IMR-90 (cell line): ENCODE results near the gene RCCD1. TPM values are rescaled to one million over a fixed set of nuclear protein-coding genes. Genes with fewer than 3 reads are reported as not detected.

Experiments
- ATAC-seq: fragments of 200-7000 bp; cut with Tn5 transposase; 2 replicates; pipeline ENCODE4 v1.9.1; 2020; ENCODE audit warnings: low read depth, mild to moderate bottlenecking, moderate library complexity
- BruUV-seq: library from RNA; stranded (reverse); fragments of 400-500 nt; replicated peaks from 2 replicates; lab custom pipeline; 2021; lab: Mats Ljungman, UMichigan
- CTCF ChIA-PET: fragments of 300-600 bp; formaldehyde crosslinking; extraction: SDS; loops from one replicate; lab custom pipeline; 2021; ENCODE audit warnings: antibody characterized with exemption; lab: Yijun Ruan, JAX
- POLR2A ChIA-PET: fragments of 300-600 bp; sonication (Branson Sonifier 250); formaldehyde crosslinking; loops from one replicate; lab custom pipeline; 2022; ENCODE audit warnings: antibody characterized with exemption; ENCODE audit not compliant: unreplicated experiment; lab: Charles Lee
- DNase-seq: peaks from one replicate; pipeline ENCODE4 v3.0.0; 2013
- H2AFZ ChIP-seq: replicated peaks from 2 replicates; pipeline ENCODE3; 2013; ENCODE audit warnings: low read length, mild to moderate bottlenecking; ENCODE audit not compliant: poor library complexity
- H2AK5ac ChIP-seq: 2 replicates; pipeline ENCODE4 v1.6.1; 2013; ENCODE audit warnings: low read depth, low read length, inconsistent platforms
- H2AK9ac ChIP-seq: replicated peaks from 2 replicates; pipeline ENCODE3; 2013; ENCODE audit warnings: mild to moderate bottlenecking, low read depth, low read length, moderate library complexity; ENCODE audit not compliant: poor library complexity
- H2BK120ac ChIP-seq: 2 replicates; pipeline ENCODE4 v1.6.1; 2013; ENCODE audit warnings: low read depth, low read length, inconsistent platforms
- H2BK15ac ChIP-seq: 3 replicates; pipeline ENCODE4 v1.6.1; 2013; ENCODE audit warnings: low read depth, low read length, inconsistent platforms
- H2BK20ac ChIP-seq: 2 replicates; pipeline ENCODE4 v1.6.1; 2013; ENCODE audit warnings: low read depth, mild to moderate bottlenecking, inconsistent platforms, low read length, moderate library complexity
- H2BK5ac ChIP-seq: 2 replicates; pipeline ENCODE4 v1.6.1; 2013; ENCODE audit warnings: mild to moderate bottlenecking, low read depth, low read length, inconsistent platforms; ENCODE audit not compliant: poor library complexity, severe bottlenecking
- H3K14ac ChIP-seq: replicated peaks from 2 replicates; pipeline ENCODE4 v1.6.1; 2013; ENCODE audit warnings: low read depth, low read length, inconsistent platforms
- H3K18ac ChIP-seq: 2 replicates; pipeline ENCODE4 v1.6.1; 2013; ENCODE audit warnings: low read depth, low read length, control low read depth
- H3K23ac ChIP-seq: 2 replicates; pipeline ENCODE4 v1.6.1; 2013; ENCODE audit warnings: low read depth, low read length, inconsistent platforms
- H3K27ac ChIP-seq: 2 replicates; pipeline ENCODE4 v1.5.1; 2013; ENCODE audit warnings: mild to moderate bottlenecking, control low read depth, low read length; ENCODE audit not compliant: insufficient read depth
- H3K27me3 ChIP-seq: 2 replicates; pipeline ENCODE4 v1.6.1; 2013; ENCODE audit warnings: low read length; ENCODE audit not compliant: control insufficient read depth, insufficient read depth
- H3K36me3 ChIP-seq: 2 replicates; pipeline ENCODE4 v1.6.1; 2013; ENCODE audit warnings: low read length, mixed read lengths; ENCODE audit not compliant: control insufficient read depth, insufficient read depth
- H3K4ac ChIP-seq: 2 replicates; pipeline ENCODE4 v1.6.1; 2013; ENCODE audit warnings: low read depth, low read length, inconsistent platforms
- H3K4me1 ChIP-seq: 2 replicates; pipeline ENCODE4 v1.6.1; 2013; ENCODE audit warnings: low read length, mixed read lengths; ENCODE audit not compliant: control insufficient read depth, insufficient read depth
- H3K4me2 ChIP-seq: 2 replicates; pipeline ENCODE4 v1.6.1; 2013; ENCODE audit warnings: low read depth, mild to moderate bottlenecking, control low read depth, low read length, moderate library complexity
- H3K4me3 ChIP-seq: 2 replicates; pipeline ENCODE4 v1.5.1; 2013; ENCODE audit warnings: low read depth, mild to moderate bottlenecking, control low read depth, low read length, moderate library complexity; ENCODE audit not compliant: insufficient read depth
- H3K56ac ChIP-seq: 2 replicates; pipeline ENCODE4 v1.6.1; 2013; ENCODE audit warnings: low read length, inconsistent platforms; ENCODE audit not compliant: insufficient read depth; ENCODE audit errors: extremely low read depth
- H3K79me1 ChIP-seq, 2 experiments: 2 replicates each; pipeline ENCODE4 v1.6.1; 2013; ENCODE audit warnings: low read length in 2 of 2, inconsistent platforms in 1 of 2, low read depth in 1 of 2
- H3K9ac ChIP-seq: 2 replicates; pipeline ENCODE4 v1.6.1; 2013; ENCODE audit warnings: low read depth, low read length, control low read depth
- H3K9me1 ChIP-seq: 2 replicates; pipeline ENCODE4 v1.6.1; 2013; ENCODE audit warnings: low read length, inconsistent platforms; ENCODE audit not compliant: insufficient read depth
- H3K9me3 ChIP-seq: 2 replicates; pipeline ENCODE4 v1.6.1; 2013; ENCODE audit warnings: low read length; ENCODE audit not compliant: control insufficient read depth, insufficient read depth
- H4K20me1 ChIP-seq: 2 replicates; pipeline ENCODE4 v1.6.1; 2013; ENCODE audit warnings: low read length, inconsistent platforms; ENCODE audit not compliant: insufficient read depth
- H4K5ac ChIP-seq: 2 replicates; pipeline ENCODE4 v1.6.1; 2013; ENCODE audit warnings: mild to moderate bottlenecking, low read depth, low read length, control low read depth
- H4K8ac ChIP-seq, 2 experiments: 2 replicates each; pipeline ENCODE4 v1.6.1; 2013; ENCODE audit warnings: low read depth in 2 of 2, low read length in 2 of 2, control low read depth in 1 of 2, inconsistent platforms in 1 of 2
- H4K91ac ChIP-seq: 2 replicates; pipeline ENCODE4 v1.6.1; 2013; ENCODE audit warnings: low read depth, low read length, inconsistent platforms; ENCODE audit not compliant: insufficient read depth
- BHLHE40 ChIP-seq: fragments of 150-350 bp; IDR thresholded peaks from 2 replicates; pipeline ENCODE4 v1.6.1; 2016; ENCODE audit warnings: mild to moderate bottlenecking, low read depth, low read length
- CEBPB ChIP-seq: IDR thresholded peaks from 2 replicates; pipeline ENCODE4 v1.6.1; 2012; ENCODE audit warnings: low read depth, low read length, improper control_type of control experiment
- FOS ChIP-seq: fragments of 150-350 bp; IDR thresholded peaks from 2 replicates; pipeline ENCODE4 v1.6.1; 2016; ENCODE audit warnings: low read depth, low read length
- MAFK ChIP-seq: IDR thresholded peaks from 2 replicates; pipeline ENCODE4 v1.6.1; 2012; ENCODE audit warnings: low read depth, low read length, improper control_type of control experiment
- MAZ ChIP-seq: IDR thresholded peaks from 2 replicates; pipeline ENCODE4 v1.6.1; 2012; ENCODE audit warnings: low read depth, mild to moderate bottlenecking, low read length, improper control_type of control experiment, moderate library complexity, borderline replicate concordance
- MXI1 ChIP-seq: IDR thresholded peaks from 2 replicates; pipeline ENCODE4 v1.6.1; 2012; ENCODE audit warnings: low read depth, mild to moderate bottlenecking, low read length, moderate library complexity, borderline replicate concordance
- NFE2L2 ChIP-seq: fragments of 150-350 bp; IDR thresholded peaks from 2 replicates; pipeline ENCODE4 v1.6.1; 2016; ENCODE audit warnings: low read depth, mild to moderate bottlenecking, low read length
- POLR2A ChIP-seq: IDR thresholded peaks from 2 replicates; pipeline ENCODE4 v1.6.1; 2012; ENCODE audit warnings: mild to moderate bottlenecking, low read depth, low read length
- RAD21 ChIP-seq: IDR thresholded peaks from 2 replicates; pipeline ENCODE4 v1.6.1; 2012; ENCODE audit warnings: low read length, improper control_type of control experiment
- RFX5 ChIP-seq: IDR thresholded peaks from 2 replicates; pipeline ENCODE4 v1.8.0; 2012; ENCODE audit warnings: low read depth, mild to moderate bottlenecking, low read length, moderate library complexity
- SMC3 ChIP-seq: fragments of 150-350 bp; IDR thresholded peaks from 2 replicates; pipeline ENCODE4 v1.6.1; 2016; ENCODE audit warnings: low read depth, mild to moderate bottlenecking, antibody characterized with exemption, low read length, moderate library complexity
- USF2 ChIP-seq: fragments of 150-350 bp; IDR thresholded peaks from 2 replicates; pipeline ENCODE4 v1.6.1; 2017; ENCODE audit warnings: mild to moderate bottlenecking, antibody characterized with exemption, low read length, low read depth
- WGBS, 2 experiments: methylation state at CpG; one replicate each; pipeline versions ENCODE4 v1.1.5 to v1.1.7; 2013; ENCODE audit warnings: missing lambda C conversion rate in 2 of 2; ENCODE audit not compliant: insufficient read length in 1 of 2; ENCODE audit errors: extremely low coverage in 2 of 2; 5-methylcytosine and 5-hydroxymethylcytosine counted together
- dilution Hi-C: fragments of 300-500 bp; cut with HindIII; formaldehyde crosslinking; loops from one replicate; pipeline ENCODE4 v1.14.3; 2018; ENCODE audit warnings: low sequenced_read_pairs; ENCODE audit not compliant: unreplicated experiment
- in situ Hi-C: fragments of 300-500 bp; cut with MboI; formaldehyde crosslinking; loops from 3 replicates; pipeline ENCODE4 v1.14.3; 2019; ENCODE audit warnings: low sequenced_read_pairs, inconsistent platforms, mixed read lengths
- intact Hi-C: fragments of 100-400 bp; cut with micrococcal nuclease; formaldehyde crosslinking; loops from 2 replicates; pipeline ENCODE4 v1.10.0; 2022
- polyA plus RNA-seq, 3 experiments: library from polyadenylated mRNA; depleted of rRNA; stranded (reverse); fragments of >200 nt; gene quantifications; 2 replicates each; pipeline ENCODE4 v1.2.3, GENCODE V29; 2012; ENCODE audit warnings: low replicate concordance in 1 of 3
- total RNA-seq: library from RNA; depleted of rRNA; stranded (reverse); fragments of >200 nt; gene quantifications from 2 replicates; pipeline ENCODE4 v1.2.3, GENCODE V29; 2012

The RCCD1 gene
- total and polyA plus RNA-seq, 2 of the 4 experiments (the other 2 are of a cell fraction) = 3.9 to 9.9 TPM

- no peaks in the 10 kb centered on the region for H3K9me3 ChIP-seq
- H3K4me3 ChIP-seq = no peak overlapping the region
- ChIA-PET CTCF (no interaction called here), POLR2A (no interaction called here)
- no peak overlapping the region for H3K9ac ChIP-seq
- H3K56ac ChIP-seq = no peak overlapping the region
- TF ChIP-seq USF2 (no peak), FOS (no peak), RAD21 (no peak), RFX5 (no peak), MAFK (no peak), NFE2L2 (no peak), SMC3 (no peak), POLR2A (no peak), MXI1 (no peak), CEBPB (no peak), BHLHE40 (no peak), MAZ (no peak)
- H2AK5ac ChIP-seq = no peak overlapping the region
- no peak overlapping the region for H3K4ac ChIP-seq
- no peaks in the 10 kb centered on the region for H4K20me1 ChIP-seq
- H3K9me1 ChIP-seq = no peaks in the 10 kb centered on the region
- no peak overlapping the region for H2AFZ ChIP-seq
- H2BK120ac ChIP-seq = no peak overlapping the region
- 100% methylated on average over 1 of the region's 3 CpGs; no CpG with 5 or more reads in 1 of the 2 experiments for WGBS, 2 experiments
- ATAC-seq (no peak), DNase-seq (no peak)
- H3K4me2 ChIP-seq = no peak overlapping the region
- H2BK15ac ChIP-seq = no peak overlapping the region
- H4K5ac ChIP-seq = no peak overlapping the region
- no peaks in the 10 kb centered on the region for H3K27me3 ChIP-seq
- H3K79me1 ChIP-seq = peaks cover 0 to 8% of the 10 kb centered on the region in 2 experiments
- H3K23ac ChIP-seq = no peak overlapping the region
- H2BK5ac ChIP-seq = no peak overlapping the region
- no peak overlapping the region for H3K18ac ChIP-seq
- no peak overlapping the region for H2BK20ac ChIP-seq
- intact Hi-C loops = no loop called here
- H4K8ac ChIP-seq = no peak overlapping the region
- no TSS peak for BruUV-seq
- peaks cover 46% of the 10 kb centered on the region for H3K36me3 ChIP-seq
- no peaks in the 10 kb centered on the region for H3K4me1 ChIP-seq
- dilution Hi-C loops = no loop called here
- no peak overlapping the region for H2AK9ac ChIP-seq
- H3K27ac ChIP-seq = no peak overlapping the region
- no peak overlapping the region for H3K14ac ChIP-seq
- in situ Hi-C loops = no loop called here
- no peak overlapping the region for H4K91ac ChIP-seq
Observed at GRCh38 chr15:91001209-91001608, 46.5 kb downstream of the RCCD1 start.
